ENCODE results near the gene BCKDHA.

- TF ChIP-seq POLR2A (IDR thresholded peaks at IDR 0.05; ENCODE audit: low read depth, low read length): no peak
- TF ChIP-seq, protein P1, sequence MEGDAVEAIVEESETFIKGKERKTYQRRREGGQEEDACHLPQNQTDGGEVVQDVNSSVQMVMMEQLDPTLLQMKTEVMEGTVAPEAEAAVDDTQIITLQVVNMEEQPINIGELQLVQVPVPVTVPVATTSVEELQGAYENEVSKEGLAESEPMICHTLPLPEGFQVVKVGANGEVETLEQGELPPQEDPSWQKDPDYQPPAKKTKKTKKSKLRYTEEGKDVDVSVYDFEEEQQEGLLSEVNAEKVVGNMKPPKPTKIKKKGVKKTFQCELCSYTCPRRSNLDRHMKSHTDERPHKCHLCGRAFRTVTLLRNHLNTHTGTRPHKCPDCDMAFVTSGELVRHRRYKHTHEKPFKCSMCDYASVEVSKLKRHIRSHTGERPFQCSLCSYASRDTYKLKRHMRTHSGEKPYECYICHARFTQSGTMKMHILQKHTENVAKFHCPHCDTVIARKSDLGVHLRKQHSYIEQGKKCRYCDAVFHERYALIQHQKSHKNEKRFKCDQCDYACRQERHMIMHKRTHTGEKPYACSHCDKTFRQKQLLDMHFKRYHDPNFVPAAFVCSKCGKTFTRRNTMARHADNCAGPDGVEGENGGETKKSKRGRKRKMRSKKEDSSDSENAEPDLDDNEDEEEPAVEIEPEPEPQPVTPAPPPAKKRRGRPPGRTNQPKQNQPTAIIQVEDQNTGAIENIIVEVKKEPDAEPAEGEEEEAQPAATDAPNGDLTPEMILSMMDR (IDR thresholded peaks at IDR 0.05; ENCODE audit: extremely low read depth in 1 of 2, insufficient read depth in 1 of 2, low read depth in 1 of 2, low read length in 2 of 2): peak; percentile 51 to 78
- TF ChIP-seq EZH2 (IDR thresholded peaks at IDR 0.05; ENCODE audit: borderline replicate concordance, low read depth, low read length, severe bottlenecking): no peak
- no peak for TF ChIP-seq POLR2AphosphoS5 (IDR thresholded peaks at IDR 0.05; ENCODE audit: insufficient read depth, low read depth, low read length)
- TF ChIP-seq MAX (IDR thresholded peaks at IDR 0.05; ENCODE audit: insufficient read depth, insufficient read length): no peak
- no peak for TF ChIP-seq FOS (IDR thresholded peaks at IDR 0.05; ENCODE audit: borderline replicate concordance, insufficient read depth, low read length)
- no peak for TF ChIP-seq MYC (IDR thresholded peaks at IDR 0.05; ENCODE audit: low read depth, low read length)
Observed at GRCh38 chr19:41352609-41353465, 44.8 kb upstream of the BCKDHA start.

Measured in endothelial cell of umbilical vein (primary cell).